NCI-H446 (cell line): ENCODE results near the gene GSK3B.

Experiments used
- DNase-seq, 2 experiments: peaks; one replicate each; lab custom pipeline; 2025; lab: John Stamatoyannopoulos, UW

GSK3B gene

GRCh38 chr3:119880966-119881365 is 213.3 kb downstream of the GSK3B start:
- DNase-seq: no peak

GRCh38 chr3:119873646-119874045 is 220.6 kb downstream of the GSK3B start:
- no peak for DNase-seq

GRCh38 chr3:119872773-119873172 is 221.5 kb downstream of the GSK3B start:
- DNase-seq: no peak

GRCh38 chr3:119871571-119871970 is 222.7 kb downstream of the GSK3B start:
- no peak for DNase-seq

GRCh38 chr3:119870512-119870911 is 223.7 kb downstream of the GSK3B start:
- no peak for DNase-seq

- DNase-seq: no peak
Measured at GRCh38 chr3:119864476-119864875, 229.8 kb downstream of the GSK3B start.

- DNase-seq: no peak
Measured at GRCh38 chr3:119862616-119863015, 231.6 kb downstream of the GSK3B start.

GRCh38 chr3:119861681-119862080 is 232.6 kb downstream of the GSK3B start:
- DNase-seq: no peak

- DNase-seq: no peak
Measured at GRCh38 chr3:119859728-119860127, 234.5 kb downstream of the GSK3B start.

GRCh38 chr3:119858957-119859356 is 235.3 kb downstream of the GSK3B start:
- no peak for DNase-seq

GRCh38 chr3:119856695-119857094 is 237.6 kb downstream of the GSK3B start:
- no peak for DNase-seq

- no peak for DNase-seq
Measured at GRCh38 chr3:119849126-119849525, 245.1 kb downstream of the GSK3B start.

GRCh38 chr3:119841808-119842471 is 252.3 kb downstream of the GSK3B start:
- no peak for DNase-seq

GRCh38 chr3:119835556-119835955 is 258.7 kb downstream of the GSK3B start:
- no peak for DNase-seq

- no peak for DNase-seq
Measured at GRCh38 chr3:119834754-119835370, 259.4 kb downstream of the GSK3B start.

GRCh38 chr3:119831941-119832371 is 262.3 kb downstream of the GSK3B start:
- no peak for DNase-seq

- DNase-seq: no peak
Measured at GRCh38 chr3:119831022-119831421, 263.2 kb downstream of the GSK3B start.

GRCh38 chr3:119829420-119829819 is 264.8 kb downstream of the GSK3B start:
- peak in 1 of 2 experiments; percentile 60 for DNase-seq

GRCh38 chr3:119826711-119827608 is 267.3 kb downstream of the GSK3B start:
- no peak for DNase-seq

GRCh38 chr3:119825820-119826219 is 268.4 kb downstream of the GSK3B start:
- DNase-seq: no peak

- no peak for DNase-seq
Measured at GRCh38 chr3:119819806-119820205, 274.4 kb downstream of the GSK3B start.

GRCh38 chr3:119818937-119819336 is 275.3 kb downstream of the GSK3B start:
- no peak for DNase-seq
